GM19025 (cell line): ENCODE measurements around the gene NUTM2B.
"Not testable (repeated sequence)": the region's sequence is repeated elsewhere in the genome, so short reads cannot be mapped to it uniquely, and the experiment has no call there.

Source experiments
- ATAC-seq: cut with Tn5 transposase; IDR thresholded peaks from one replicate; pipeline ENCODE4 v1.9.1; 2021; ENCODE audit warnings: mild to moderate bottlenecking, low read depth, moderate library complexity; ENCODE audit not compliant: unreplicated experiment

Gene NUTM2B

GRCh38 chr10:79720000-79720399 is 17.0 kb downstream of the NUTM2B start:
- not testable (repeated sequence) for ATAC-seq

- ATAC-seq: not testable (repeated sequence)
Observed at GRCh38 chr10:79726620-79727019, 23.6 kb downstream of the NUTM2B start.

- not testable (repeated sequence) for ATAC-seq
Observed at GRCh38 chr10:79744844-79745243, 41.8 kb downstream of the NUTM2B start.

GRCh38 chr10:79748510-79748909 is 45.5 kb downstream of the NUTM2B start:
- peak; percentile 67 for ATAC-seq

- not testable (repeated sequence) for ATAC-seq
Observed at GRCh38 chr10:79753601-79754000, 50.6 kb downstream of the NUTM2B start.

GRCh38 chr10:79758297-79758993 is 55.4 kb downstream of the NUTM2B start:
- ATAC-seq: not testable (repeated sequence)
